ENCODE results near the gene NKAP. TPM values are rescaled to one million over a fixed set of nuclear protein-coding genes. Genes with fewer than 3 reads are reported as not detected.
"Not testable (repeated sequence)": the region's sequence is repeated elsewhere in the genome, so short reads cannot be mapped to it uniquely, and the experiment has no call there.

NKAP gene
- total RNA-seq, 2 experiments from 2014 or later: 6.9 to 11.9 TPM

- Histone ChIP-seq H3K4me1 (ENCODE audit: insufficient read depth, low read length, poor library complexity, severe bottlenecking) (no peaks in the 10 kb centered on the region), H2AFZ (ENCODE audit: low read length) (peak overlapping the region; percentile 13; the same call in 1 of the 2 replicates), H4K20me1 (ENCODE audit: insufficient read depth, low read length) (no peaks in the 10 kb centered on the region), H3K36me3 (ENCODE audit: insufficient read depth, low read length) (no peaks in the 10 kb centered on the region), H3K9me2 (ENCODE audit: insufficient read depth, low read length) (no peaks in the 10 kb centered on the region), H3K4me2 (ENCODE audit: low read length) (no peak overlapping the region), H3K9me3 (ENCODE audit: low read length) (no peaks in the 10 kb centered on the region), H3K27ac (ENCODE audit: low read depth, low read length, poor library complexity, severe bottlenecking) (no peak overlapping the region), H3K4me3 (ENCODE audit: low read depth, low read length, poor library complexity, severe bottlenecking) (no peak overlapping the region), H3K79me2 (ENCODE audit: insufficient read depth, low read depth, low read length) (no peaks in the 10 kb centered on the region)
- peak; percentile 65 for DNase-seq (ENCODE audit: low spot score)
- ChIA-PET POLR2A (no interaction called here), CTCF (ENCODE audit: unreplicated experiment) (interaction anchor here (0.6 kb wide), 1 partner anchor 224 kb away, joined by 3 read pairs; no protein-coding TSS in a partner anchor)
- TF ChIP-seq CTCF (conservative IDR thresholded peaks at IDR 0.05; ENCODE audit: low read length) (peak; percentile 78), EZH2phosphoT487 (IDR thresholded peaks at IDR 0.05; ENCODE audit: borderline replicate concordance, low read depth, low read length) (no peak)
- intact Hi-C loops (cut with micrococcal nuclease; ENCODE audit: unreplicated experiment): loop anchor here (10.0 kb wide), 2 partner anchors 53 to 163 kb away; no protein-coding TSS in a partner anchor
- no TSS peak for BruUV-seq (replicated peaks)
Observed at GRCh38 chrX:119981286-119982070, 37.9 kb upstream of the NKAP start.

GRCh38 chrX:119977172-119977571 is 33.6 kb upstream of the NKAP start:
- H3K79me2 ChIP-seq (ENCODE audit: insufficient read depth, low read depth, low read length); BruUV-seq (replicated peaks); DNase-seq (ENCODE audit: low spot score); H3K9me2 ChIP-seq (ENCODE audit: insufficient read depth, low read length); H3K4me1 ChIP-seq (ENCODE audit: insufficient read depth, low read length, poor library complexity, severe bottlenecking); POLR2A ChIA-PET; H3K4me3 ChIP-seq (ENCODE audit: low read depth, low read length, poor library complexity, severe bottlenecking); H3K36me3 ChIP-seq (ENCODE audit: insufficient read depth, low read length); H3K4me2 ChIP-seq (ENCODE audit: low read length); intact Hi-C loops (cut with micrococcal nuclease; ENCODE audit: unreplicated experiment); H4K20me1 ChIP-seq (ENCODE audit: insufficient read depth, low read length); H3K9me3 ChIP-seq (ENCODE audit: low read length); H2AFZ ChIP-seq (ENCODE audit: low read length); CTCF ChIA-PET (ENCODE audit: unreplicated experiment); H3K27ac ChIP-seq (ENCODE audit: low read depth, low read length, poor library complexity, severe bottlenecking): not testable (repeated sequence)

- POLR2A ChIA-PET: no interaction called here
- DNase-seq (ENCODE audit: low spot score): no peak
- H3K4me2 ChIP-seq (ENCODE audit: low read length): no peak overlapping the region
- no peaks in the 10 kb centered on the region for H3K9me3 ChIP-seq (ENCODE audit: low read length)
- H3K36me3 ChIP-seq (ENCODE audit: insufficient read depth, low read length): no peaks in the 10 kb centered on the region
- no peaks in the 10 kb centered on the region for H3K79me2 ChIP-seq (ENCODE audit: insufficient read depth, low read depth, low read length)
- no peak overlapping the region for H3K4me3 ChIP-seq (ENCODE audit: low read depth, low read length, poor library complexity, severe bottlenecking)
- no peak for TF ChIP-seq CTCF (conservative IDR thresholded peaks at IDR 0.05; ENCODE audit: low read length)
- TF ChIP-seq EZH2phosphoT487 (IDR thresholded peaks at IDR 0.05; ENCODE audit: borderline replicate concordance, low read depth, low read length): no peak
- H3K4me1 ChIP-seq (ENCODE audit: insufficient read depth, low read length, poor library complexity, severe bottlenecking): no peaks in the 10 kb centered on the region
- H2AFZ ChIP-seq (ENCODE audit: low read length): no peak overlapping the region
- CTCF ChIA-PET (ENCODE audit: unreplicated experiment): no interaction called here
- H4K20me1 ChIP-seq (ENCODE audit: insufficient read depth, low read length): no peaks in the 10 kb centered on the region
- BruUV-seq (replicated peaks): no TSS peak
- no peak overlapping the region for H3K27ac ChIP-seq (ENCODE audit: low read depth, low read length, poor library complexity, severe bottlenecking)
- no peaks in the 10 kb centered on the region for H3K9me2 ChIP-seq (ENCODE audit: insufficient read depth, low read length)
- intact Hi-C loops (cut with micrococcal nuclease; ENCODE audit: unreplicated experiment): no loop called here
Observed at GRCh38 chrX:119971184-119971583, 27.6 kb upstream of the NKAP start.

All from OCI-LY7 (cell line).